GM18873 (cell line): ENCODE data around the gene FAM20C.

Experiments used
- ATAC-seq: cut with Tn5 transposase; IDR thresholded peaks from one replicate; pipeline ENCODE4 v1.9.1; 2021; ENCODE audit warnings: mild to moderate bottlenecking, moderate library complexity, moderate number of reproducible peaks; ENCODE audit not compliant: unreplicated experiment, low FRiP score

The FAM20C gene

GRCh38 chr7:264541-265191 is 72.3 kb downstream of the FAM20C start:
- no peak for ATAC-seq

GRCh38 chr7:265192-265997 is 73.0 kb downstream of the FAM20C start:
- ATAC-seq: no peak

GRCh38 chr7:265998-266850 is 73.9 kb downstream of the FAM20C start:
- ATAC-seq: no peak

DNA sequence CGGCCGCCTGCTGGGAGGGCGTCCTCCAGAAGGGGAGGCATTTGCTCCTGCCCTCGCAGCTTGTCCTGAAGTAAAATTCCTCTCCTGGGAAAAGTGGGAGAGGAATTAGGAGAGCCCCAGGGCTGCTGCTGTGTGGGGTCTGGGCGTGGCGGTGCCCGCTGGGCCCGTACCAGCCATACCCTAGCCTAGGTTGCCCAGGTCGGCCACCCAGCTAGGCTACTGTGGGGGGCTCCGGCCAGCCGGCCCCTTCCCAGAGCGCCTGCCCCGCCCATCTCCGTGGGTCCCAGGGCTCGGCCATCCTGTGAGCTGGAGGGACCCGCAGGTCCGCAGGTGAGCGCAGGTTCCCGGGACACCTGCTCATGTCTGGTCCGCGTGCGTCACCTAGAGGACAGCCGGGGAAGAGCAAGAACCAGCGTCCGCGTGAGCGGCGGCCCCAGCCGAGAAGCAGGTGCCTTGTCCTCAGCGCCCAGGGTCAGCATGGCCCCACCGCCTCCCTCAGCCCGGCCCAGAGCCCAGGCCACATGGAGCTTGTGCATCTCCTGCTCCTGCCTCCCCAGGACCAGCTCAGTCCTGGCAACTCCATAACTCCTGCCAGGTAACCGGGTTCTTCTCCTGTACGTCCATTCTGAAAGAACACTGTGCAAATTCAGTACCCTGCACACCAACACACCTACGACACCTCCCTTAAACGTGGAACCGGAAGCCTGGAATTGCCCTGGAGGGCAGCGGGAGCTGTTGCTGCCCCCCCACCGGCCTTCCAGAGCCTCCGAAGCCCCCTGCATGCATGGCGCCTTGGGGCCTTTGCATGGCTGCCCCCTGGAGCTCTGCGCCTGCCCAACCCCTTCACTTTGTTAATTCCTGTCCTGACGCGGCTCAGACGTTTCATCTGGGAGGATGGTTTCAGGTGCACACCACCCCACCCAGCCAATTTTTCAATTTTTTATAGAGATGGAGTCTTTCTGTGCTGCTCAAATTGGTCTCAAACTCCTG is 74.8 kb downstream of the FAM20C start:
- ATAC-seq: no peak

DNA sequence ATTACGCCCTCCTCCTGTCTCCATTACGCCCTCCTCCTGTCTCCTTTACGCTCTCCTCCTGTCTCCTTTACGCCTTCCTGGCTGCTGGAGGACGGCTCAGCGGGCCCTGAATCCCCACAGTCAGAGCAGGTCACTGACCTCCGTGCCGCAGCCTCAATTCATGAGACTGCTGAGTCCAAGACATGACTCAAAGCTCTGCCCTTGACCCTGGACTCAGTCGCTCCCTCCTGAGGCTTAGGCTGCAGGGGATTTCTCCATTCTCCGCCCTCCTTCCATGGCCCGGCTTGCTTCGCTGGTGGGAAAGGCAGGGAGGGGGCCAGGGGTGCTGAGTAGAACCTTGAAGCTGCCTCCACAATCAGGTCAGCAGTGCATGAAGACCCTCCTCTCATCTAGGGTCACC is 76.6 kb downstream of the FAM20C start:
- ATAC-seq: no peak

- no peak for ATAC-seq
Observed at GRCh38 chr7:269721-270120, 77.3 kb downstream of the FAM20C start.

GRCh38 chr7:270351-270983 is 78.1 kb downstream of the FAM20C start:
- ATAC-seq: no peak

DNA sequence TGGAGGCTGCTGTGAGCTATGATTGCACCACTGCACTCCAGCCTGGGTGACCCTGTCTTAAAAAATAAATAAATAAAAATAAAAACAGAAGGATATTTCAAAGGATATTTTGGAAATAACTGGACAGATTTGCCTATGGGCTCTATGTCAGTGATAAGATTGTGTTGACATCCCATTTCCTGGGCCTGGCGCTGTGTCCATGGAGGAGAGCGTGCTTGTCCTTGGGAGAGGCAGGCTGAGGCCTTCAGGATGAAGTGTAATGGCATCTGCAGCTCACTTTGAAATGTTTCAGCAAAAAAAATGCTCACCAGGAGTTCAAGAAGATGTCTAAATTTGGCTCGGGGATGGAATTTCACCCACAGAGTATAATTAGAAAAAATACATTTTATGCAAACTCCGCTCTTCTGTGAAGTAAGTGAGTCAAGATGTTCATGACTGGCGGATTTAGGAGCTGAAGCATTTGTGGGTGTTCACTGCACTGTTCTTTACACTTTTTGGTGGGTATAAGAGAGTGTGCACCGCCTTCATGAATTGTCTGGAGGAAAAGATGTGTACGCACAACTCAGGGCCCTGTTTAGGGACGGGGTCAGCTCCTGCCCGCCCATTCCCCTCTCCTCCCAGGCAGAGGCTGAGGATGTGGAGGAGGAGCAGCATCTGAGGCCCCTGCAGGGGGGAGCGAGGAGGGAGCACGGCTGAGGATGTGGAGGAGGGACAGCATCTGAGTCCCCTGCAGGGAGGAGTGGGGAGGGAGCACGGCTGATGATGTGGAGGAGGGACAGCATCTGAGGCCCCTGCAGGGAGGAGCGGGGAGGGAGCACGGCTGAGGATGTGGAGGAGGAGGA is 79.1 kb downstream of the FAM20C start:
- no peak for ATAC-seq

- ATAC-seq: no peak
Observed at GRCh38 chr7:272108-272615, 79.8 kb downstream of the FAM20C start.

- no peak for ATAC-seq
Observed at GRCh38 chr7:272631-273030, 80.3 kb downstream of the FAM20C start.

GRCh38 chr7:273327-273726 is 81.0 kb downstream of the FAM20C start:
- ATAC-seq: no peak

GRCh38 chr7:274266-274665 is 81.9 kb downstream of the FAM20C start:
- no peak for ATAC-seq

DNA sequence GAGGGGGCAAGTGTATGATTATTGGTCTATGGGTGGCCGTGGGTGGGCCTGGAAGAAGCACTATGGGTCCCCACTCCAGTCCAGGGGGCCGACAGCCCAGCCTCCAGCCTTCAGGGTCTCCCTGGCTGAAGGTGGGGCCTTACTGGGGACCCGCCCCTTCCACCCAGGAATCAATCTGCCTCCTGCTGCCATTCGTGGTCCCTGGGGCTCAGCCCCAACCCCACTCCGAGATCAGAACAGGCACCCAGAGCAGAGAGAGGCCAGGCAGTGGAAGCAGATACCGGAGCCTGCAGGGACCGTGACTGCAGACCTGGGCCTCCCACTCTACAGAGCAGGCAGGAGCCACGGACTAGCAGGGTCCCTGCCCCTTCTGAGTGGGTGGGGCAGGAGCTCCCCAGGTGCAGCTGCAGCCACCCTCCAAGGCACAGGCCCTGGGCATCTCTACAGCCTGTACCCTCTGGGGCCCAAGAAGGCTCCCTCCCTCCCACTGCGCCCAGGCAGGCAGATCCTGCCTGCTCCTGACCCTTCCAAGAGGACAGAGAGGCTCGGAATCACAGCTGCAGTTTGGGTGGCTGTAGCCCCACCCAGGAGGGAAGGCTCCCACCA is 84.0 kb downstream of the FAM20C start:
- ATAC-seq: no peak

DNA sequence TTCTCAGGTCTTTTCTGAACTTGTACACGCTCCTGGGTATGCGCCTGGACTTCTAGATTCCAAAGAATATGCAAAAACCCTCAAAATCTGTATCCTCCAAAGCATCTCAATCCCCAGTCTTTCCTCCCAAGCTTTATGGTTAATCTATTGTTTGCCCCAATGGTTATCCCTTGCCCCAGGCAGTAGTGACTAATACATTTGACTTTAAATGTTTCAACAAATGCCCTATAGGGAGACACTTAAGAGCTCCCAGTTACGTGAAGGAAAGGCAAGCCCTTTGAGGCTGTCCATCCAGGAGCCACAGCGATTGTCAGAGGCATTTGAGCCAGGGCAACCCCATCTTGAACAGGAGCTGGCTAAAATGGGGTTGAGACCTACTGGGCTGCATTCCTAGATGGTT is 84.9 kb downstream of the FAM20C start:
- ATAC-seq: no peak

- no peak for ATAC-seq
Observed at GRCh38 chr7:278081-278480, 85.7 kb downstream of the FAM20C start.

DNA sequence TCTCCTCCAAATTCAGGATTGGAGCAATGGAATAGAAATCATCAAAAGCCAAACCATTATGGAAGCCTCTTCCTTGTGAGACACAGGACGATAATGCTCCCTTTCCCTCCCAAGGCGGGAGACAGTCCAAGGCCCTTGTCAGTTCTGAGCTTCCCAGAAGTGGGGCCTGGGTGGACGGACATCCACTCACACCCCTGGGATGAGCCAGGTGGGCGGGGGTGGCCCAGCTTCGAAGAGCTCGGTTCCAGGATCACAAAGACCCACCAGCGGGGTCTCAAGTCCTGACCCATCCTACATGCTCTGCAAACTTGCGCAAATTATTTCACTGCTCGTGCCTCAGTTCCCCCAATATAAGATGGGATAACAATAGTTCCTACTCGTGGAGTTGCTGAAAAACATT is 87.5 kb downstream of the FAM20C start:
- no peak for ATAC-seq

DNA sequence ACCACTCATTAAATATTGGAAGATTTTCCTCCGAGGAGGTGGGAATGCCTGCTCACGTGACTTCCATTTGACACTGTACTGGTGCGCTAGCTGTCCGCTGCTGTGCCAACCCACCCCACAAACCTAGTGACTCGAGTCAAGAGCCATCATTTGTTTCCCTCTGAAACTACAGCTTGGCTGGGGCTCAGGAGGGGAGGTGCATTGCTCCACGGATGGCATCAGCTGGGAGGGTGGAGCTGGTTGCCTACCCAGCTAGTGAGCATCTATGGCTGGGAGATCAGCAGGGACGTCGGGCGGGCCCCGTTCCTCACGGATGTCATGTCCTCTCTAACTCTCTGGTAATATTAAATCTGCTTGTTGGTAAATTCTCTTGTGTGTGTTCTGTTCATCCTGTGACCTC is 88.1 kb downstream of the FAM20C start:
- no peak for ATAC-seq

DNA sequence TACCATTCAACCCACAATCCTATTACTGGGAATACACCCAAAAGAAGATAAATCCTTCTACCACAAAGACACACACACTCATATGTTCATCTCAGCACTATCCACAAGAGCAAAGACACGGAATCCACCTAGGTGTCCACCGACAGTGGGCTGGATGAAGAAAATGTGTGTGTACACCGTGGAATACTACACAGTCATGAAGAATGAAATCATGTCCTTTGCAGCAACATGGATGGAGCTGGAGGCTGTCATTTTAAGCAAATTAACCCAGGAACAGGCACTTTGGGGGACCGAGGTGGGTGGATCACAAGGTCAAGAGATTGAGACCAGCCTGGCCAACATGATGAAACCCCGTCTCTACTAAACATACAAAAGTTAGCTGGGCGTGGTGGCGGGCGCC is 89.3 kb downstream of the FAM20C start:
- no peak for ATAC-seq
